AG10803 (cell line): ENCODE measurements around the gene C19orf67.
A peak's percentile ranks its signal among the peaks of the same experiment; 100 is the strongest.

Source experiments
- DNase-seq: peaks from one replicate; pipeline ENCODE4 v3.0.0; 2010; ENCODE audit warnings: low read depth
- H3K4me3 ChIP-seq: 2 replicates; pipeline ENCODE4 v1.5.1; 2011; ENCODE audit warnings: mild to moderate bottlenecking, low read length, control low read depth
- TF ChIP-seq, protein P1 (sequence below): conservative IDR thresholded peaks from 2 replicates; pipeline ENCODE4 v1.5.1; 2011; ENCODE audit warnings: mild to moderate bottlenecking, low read length, control low read depth, inconsistent platforms

C19orf67 gene

DNA sequence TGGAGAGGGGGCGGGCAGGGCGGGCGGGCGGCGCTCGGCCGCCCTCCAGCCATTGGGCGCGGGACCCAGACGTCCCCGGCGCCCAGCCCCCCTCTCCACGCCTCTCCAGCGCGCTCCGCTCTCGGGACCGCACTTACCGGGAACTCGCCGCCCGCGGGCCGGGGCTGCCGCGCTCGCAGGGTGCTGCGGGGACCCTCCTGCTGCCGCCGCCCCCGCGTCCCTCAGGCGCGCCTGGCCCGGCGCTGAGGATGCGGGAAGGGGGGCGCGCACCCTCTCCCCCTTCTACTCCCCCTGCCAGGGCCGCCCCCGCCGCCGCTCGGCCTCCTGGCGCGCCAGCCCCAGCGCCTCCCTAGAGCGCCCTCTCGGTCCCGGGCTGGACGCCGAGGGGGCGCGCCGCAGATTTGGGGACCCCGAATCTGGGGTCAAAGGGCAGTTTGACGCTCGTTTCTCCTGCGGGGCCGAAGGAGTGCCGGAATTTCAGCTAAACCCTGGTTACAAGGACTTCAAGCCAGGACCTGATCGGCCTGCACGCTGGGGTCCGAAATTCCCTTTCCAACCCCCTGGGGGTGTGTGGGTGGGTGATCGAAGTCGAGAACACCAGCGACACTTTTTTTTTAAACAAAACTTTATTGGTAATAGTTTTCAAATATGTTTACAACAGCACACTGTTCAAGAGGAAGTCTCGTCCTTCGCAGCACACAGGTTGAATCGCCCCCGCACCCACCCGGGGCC is 5.7 kb upstream of the C19orf67 start:
- DNase-seq = peak; percentile 60
- TF ChIP-seq, protein P1, sequence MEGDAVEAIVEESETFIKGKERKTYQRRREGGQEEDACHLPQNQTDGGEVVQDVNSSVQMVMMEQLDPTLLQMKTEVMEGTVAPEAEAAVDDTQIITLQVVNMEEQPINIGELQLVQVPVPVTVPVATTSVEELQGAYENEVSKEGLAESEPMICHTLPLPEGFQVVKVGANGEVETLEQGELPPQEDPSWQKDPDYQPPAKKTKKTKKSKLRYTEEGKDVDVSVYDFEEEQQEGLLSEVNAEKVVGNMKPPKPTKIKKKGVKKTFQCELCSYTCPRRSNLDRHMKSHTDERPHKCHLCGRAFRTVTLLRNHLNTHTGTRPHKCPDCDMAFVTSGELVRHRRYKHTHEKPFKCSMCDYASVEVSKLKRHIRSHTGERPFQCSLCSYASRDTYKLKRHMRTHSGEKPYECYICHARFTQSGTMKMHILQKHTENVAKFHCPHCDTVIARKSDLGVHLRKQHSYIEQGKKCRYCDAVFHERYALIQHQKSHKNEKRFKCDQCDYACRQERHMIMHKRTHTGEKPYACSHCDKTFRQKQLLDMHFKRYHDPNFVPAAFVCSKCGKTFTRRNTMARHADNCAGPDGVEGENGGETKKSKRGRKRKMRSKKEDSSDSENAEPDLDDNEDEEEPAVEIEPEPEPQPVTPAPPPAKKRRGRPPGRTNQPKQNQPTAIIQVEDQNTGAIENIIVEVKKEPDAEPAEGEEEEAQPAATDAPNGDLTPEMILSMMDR = peak; percentile 25
- H3K4me3 ChIP-seq = peak overlapping the region; percentile 83

GRCh38 chr19:14090509-14091080 is 5.0 kb upstream of the C19orf67 start, which contains the start of gene SAMD1:
Gene SAMD1, minus strand, starts transcription at chr19:14090751.
- TF ChIP-seq, protein P1 = no peak
- peak; percentile 91 for DNase-seq

DNA sequence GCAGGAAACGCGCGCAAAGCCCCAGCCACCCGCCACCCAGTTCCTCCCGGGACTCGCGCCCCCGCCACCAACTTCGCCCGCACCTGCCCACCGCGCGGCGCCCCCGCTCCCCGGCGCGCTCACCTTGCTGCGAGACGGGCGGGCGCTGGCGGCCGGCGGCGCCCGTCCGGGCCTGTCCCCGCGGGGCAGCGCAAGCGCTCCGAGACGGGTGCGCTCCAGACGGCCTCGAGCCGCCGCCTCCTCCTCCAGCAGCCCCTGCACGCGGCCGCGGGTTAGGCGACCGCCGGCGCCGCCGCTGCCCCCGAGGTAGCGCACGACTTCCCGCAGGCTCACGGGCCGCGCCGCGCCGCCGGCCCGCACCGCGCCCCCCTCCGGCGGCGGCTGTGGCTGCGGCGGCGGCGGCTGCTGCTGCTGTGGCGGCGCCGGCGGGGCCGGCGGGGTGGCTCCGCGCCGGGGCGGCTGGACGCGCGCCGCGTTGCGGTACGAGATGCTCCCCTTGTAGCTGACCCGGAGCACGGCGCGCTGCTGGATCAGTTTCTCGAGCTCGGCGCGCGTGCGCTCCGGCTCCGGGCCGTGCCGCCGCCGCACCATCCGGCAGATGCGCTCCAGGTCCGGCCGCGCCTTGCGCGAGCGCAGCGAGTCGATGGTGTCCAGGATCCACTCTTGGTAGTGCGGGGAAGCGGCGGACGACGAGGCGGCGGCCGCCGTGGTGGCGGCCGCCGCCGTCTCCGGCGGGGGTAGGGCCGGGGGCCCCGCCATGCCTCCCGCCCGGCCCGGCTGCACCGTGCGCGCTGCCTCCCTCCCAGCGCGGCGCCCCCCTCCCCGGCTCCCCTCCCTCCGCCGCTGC is 4.3 kb upstream of the C19orf67 start:
- TF ChIP-seq, protein P1 = no peak
- DNase-seq = peak; percentile 72
- H3K4me3 ChIP-seq = peak overlapping the region; percentile 61

More at GRCh38 chr19:14090509-14091080, 5.0 kb upstream of the C19orf67 start, which contains the start of gene SAMD1:
- H3K4me3 ChIP-seq = peak within 1 kb of the TSS; percentile 83

GRCh38 chr19:14089412-14089661 is 3.8 kb upstream of the C19orf67 start:
- TF ChIP-seq, protein P1 = peak; percentile 19; the same call in 1 of the 2 replicates
- no peak for DNase-seq
- H3K4me3 ChIP-seq = peak overlapping the region; percentile 52

DNA sequence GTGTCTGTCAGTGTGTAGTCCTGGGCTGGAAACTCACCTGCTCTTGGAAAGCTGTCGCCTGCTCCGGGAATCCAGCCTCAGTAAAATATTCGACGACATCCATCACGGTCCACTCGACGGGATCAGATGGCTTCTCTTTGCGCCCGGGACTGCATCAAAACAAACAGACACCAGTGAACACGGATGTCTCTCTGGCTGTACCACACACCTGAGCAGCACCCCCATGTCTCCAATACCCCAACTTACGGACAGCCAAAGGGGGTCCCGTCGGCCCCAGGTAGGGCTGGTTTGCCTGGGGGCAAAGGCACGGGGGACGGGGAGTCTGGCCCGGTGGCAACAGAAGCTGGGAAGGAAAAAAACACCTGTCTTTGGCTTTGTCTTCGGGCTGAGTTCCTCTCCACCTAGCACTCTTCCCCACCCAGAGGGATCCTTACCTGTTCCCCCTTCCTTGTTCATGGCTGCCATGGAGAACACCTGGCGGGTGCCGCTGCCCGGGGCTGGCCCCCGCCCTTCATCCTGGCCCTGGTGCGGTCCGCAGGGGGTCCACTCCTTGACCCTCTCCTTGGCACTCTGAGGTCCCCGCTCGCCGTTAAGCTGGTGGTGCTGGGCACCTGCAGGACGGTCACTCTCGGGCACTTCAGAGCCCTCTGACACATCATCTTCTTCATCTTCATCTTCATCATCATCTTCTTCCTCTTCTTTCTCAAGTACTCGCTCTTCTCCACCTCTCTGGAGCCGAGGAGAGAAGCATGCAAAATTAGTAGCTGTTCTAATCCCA is 3.2 kb upstream of the C19orf67 start:
- DNase-seq = no peak
- peak overlapping the region; percentile 52 for H3K4me3 ChIP-seq
- TF ChIP-seq, protein P1 = no peak

DNA sequence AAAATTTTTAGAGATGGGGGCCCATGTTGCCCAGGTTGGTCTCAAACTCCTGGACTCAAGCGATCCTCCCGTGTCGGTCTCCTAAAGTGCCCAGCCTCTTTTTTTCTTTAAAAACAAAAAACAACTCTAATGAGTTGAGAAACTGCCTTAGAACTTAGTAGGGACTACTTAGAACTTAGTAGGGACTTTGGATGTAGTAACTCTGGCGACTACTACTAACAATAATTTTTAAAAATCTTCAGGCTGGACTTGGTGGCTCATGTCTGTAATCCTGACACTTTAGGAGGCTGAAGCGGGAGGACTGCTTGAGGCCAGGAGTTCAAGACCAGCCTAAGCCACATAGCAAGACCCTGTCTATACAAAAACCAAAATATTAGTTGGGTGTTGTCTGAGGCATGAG is 515 bp upstream of the C19orf67 start:
- DNase-seq = no peak
- TF ChIP-seq, protein P1 = no peak
- no peak overlapping the region for H3K4me3 ChIP-seq
